Tibial nerve (tissue), 4 donors: ENCODE measurements around the gene C1RL.

Source experiments
- CTCF ChIP-seq, 5 experiments: fragments of 200-600 bp in 3 of 5; fragments of 450-650 bp in 2 of 5; sonication (generic) in 3 of 5; IDR thresholded peaks; one replicate each; pipeline ENCODE4 v1.5.1; 2016 to 2019; ENCODE audit warnings: antibody characterized with exemption in 5 of 5, mild to moderate bottlenecking in 3 of 5, moderate library complexity in 2 of 5
- EP300 ChIP-seq, 2 donors: sonication (generic); formaldehyde crosslinking; IDR thresholded peaks; one replicate each; pipeline ENCODE4 v1.6.1; 2017; ENCODE audit warnings: antibody characterized with exemption in 2 of 2, mild to moderate bottlenecking in 1 of 2
- POLR2A ChIP-seq, 2 donors: fragments of 450-650 bp; IDR thresholded peaks; one replicate each; pipeline ENCODE4 v1.6.1; 2017; ENCODE audit warnings: antibody characterized with exemption in 2 of 2, mild to moderate bottlenecking in 2 of 2, moderate library complexity in 2 of 2

GRCh38 chr12:7141351-7142005 is 32.5 kb upstream of the C1RL start:
- TF ChIP-seq CTCF (IDR thresholded peaks at IDR 0.05) (no peak), EP300 (IDR thresholded peaks at IDR 0.05) (no peak), POLR2A (IDR thresholded peaks at IDR 0.05) (no peak)
